Activated T-cell treated with anti-CD3 and anti-CD28 coated beads, Interleukin-2, amount 50 U/mL, for 1 hour (primary cell): ENCODE data around the gene REG4.

Experiments
- DNase-seq: peaks from one replicate; pipeline ENCODE4 v3.0.0-alpha.2; 2020

Gene REG4

DNA sequence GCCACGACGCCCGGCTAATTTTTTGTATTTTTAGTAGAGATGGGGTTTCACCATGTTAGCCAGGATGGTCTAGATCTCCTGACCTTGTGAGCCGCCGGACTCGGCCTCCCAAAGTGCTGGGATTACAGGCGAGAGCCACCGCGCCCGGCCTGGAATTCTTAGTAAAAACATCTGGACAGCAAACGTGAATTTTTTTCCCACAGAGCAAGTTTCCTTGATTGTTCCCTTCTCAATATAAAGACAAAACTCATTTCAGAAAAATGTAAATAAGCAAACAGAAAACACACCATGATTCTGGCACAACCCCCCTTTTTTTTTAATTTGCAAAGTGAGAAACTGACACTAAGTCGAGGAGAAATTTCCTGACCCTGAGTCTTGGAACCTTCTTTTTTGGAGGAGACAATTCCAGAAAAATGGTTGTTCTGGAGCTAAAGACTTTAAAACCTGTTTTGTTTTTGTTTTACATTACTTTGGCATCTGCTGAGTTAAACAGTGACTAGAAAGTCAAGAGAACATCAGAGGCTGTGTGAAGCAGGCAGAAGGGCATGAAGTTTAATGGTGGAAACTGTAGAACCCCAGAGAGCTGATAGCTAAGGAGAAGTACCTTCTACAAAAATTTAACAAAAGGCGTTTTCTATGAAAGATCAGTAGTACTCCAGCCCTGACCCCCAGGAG, 32.2 kb downstream of the REG4 start:
- no peak for DNase-seq

DNA sequence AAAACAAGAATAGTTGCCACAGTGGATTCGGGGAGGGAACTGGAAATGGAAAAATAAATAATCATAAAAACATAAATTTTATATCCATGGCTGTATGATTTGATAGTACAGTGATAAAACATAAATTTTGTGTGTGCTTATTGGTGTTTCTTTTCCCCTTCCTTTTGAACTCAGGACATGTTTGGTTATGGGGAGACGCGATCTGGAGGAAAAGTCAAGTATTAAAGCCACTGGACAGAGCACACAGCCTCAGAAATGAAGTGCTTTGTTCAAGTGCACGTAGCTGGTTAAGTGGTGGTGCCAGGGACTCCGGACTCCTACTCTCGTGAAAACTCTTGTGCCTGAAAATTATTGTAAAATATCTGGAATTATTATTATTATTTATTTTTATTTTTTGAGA, 32.9 kb downstream of the REG4 start:
- no peak for DNase-seq

DNA sequence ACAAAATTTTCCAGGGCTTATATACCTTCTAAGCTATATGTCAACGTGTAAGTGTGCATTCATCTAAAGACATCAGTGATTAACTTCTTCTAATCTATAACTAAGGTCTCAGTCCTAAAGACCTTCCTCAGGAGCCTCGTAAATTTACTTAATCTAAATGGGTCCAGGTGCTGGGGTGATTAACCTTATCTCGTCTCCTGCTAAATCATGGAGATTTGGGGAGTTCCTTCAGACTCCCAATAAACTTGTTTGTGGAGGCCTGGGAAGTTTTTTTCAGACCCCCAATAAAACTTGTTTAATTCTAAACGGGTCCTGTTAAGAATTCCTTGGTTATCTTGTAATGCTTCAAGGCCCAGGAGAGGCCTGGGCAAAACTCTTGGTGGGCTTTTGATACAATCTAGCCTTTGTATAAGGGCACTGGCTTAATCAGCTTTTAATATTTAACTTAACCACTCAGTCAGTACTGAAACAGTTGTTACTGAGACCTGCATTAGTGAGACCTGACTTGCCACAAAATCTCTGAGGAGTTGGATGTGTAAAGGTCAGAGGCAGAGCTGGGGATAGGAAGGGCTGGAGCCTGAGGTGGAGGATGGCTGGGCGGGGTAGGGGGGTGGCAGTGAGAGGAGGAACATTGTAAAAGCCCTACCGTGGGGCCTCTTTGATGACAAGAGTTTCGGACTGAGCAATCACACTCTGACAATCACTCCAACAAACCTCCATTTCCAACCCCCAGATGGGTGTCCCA, 36.3 kb downstream of the REG4 start:
- no peak for DNase-seq

DNA sequence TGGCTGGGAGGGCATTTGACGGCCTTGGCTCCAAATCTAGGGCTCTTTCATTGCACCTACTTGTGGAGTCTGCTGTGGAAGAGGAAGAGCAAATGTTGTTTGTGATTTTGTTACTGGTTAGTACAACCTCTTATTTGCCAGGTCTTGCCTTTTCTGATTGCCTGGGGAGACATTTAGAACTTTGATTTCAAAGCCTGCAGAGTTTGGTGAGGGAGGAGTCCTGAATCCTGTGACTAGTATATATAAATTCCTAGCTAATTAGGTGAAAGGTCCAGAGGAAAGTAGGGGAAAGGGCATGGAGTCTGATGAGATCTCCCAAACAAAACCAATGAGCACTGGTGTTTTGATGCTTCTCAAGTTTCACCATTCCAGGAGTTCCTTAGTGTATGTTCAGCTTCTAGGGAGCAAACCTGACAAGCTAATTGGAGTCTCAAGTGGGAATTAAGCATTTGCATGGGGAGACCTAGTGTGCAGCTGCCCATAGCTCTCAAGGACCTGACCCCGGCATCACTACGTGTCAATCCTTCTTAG, 37.5 kb downstream of the REG4 start:
- no peak for DNase-seq

DNA sequence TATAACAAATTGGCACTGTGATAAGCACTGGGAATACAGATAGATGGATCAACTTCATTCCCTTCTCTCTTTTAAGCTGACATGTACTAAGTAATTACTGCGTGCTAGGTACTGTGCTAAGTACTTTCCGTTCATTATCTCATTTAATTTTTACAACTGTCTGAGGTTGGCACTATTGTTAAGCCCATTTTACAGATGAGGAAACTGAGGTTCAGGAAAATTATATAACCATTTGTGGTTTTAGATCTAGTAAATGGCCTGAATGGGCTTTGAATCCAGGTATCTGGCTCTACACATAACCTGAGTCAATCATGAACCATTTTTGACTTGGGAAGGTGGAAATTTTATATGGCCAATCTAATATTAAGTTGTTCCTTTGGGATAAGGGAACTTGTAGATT, 39.0 kb downstream of the REG4 start:
- no peak for DNase-seq

DNA sequence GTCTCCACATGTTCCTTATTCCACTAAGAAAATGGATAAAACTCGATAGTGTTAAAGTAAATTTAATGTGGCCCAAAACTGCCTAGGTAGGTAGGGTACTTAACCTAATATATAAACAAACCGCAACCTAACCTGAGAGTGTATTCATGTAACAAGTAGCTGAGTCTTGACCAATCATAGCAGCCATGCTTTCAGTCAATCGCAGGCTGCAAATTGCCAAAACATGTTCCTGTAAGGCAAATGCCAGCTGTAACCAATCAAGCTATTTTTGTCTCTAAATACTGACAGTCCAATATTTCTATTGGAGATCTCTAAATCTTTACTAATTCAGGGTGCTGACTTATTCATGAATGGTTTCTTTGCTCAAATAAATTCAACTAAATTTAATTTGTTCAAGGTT, 39.5 kb downstream of the REG4 start:
- no peak for DNase-seq

DNA sequence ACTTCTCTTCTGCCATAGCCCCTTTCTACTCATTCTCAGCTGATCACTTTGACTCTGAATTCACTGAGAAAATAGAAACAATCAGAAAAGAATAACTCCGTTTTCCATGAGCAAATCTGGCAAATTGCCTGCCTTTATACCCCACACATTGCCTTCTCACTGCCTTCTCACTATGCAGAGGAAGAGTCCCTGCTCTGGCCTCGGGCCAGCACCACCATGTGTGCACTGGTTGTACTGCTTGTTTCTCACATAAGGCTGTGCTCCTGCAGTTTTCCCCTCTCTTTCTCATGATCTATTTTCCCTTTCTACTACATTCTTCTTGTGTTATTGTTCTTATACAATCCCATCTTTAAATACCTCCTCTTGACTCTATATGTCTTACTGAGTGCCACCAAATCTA, 40.2 kb downstream of the REG4 start:
- DNase-seq: no peak

DNA sequence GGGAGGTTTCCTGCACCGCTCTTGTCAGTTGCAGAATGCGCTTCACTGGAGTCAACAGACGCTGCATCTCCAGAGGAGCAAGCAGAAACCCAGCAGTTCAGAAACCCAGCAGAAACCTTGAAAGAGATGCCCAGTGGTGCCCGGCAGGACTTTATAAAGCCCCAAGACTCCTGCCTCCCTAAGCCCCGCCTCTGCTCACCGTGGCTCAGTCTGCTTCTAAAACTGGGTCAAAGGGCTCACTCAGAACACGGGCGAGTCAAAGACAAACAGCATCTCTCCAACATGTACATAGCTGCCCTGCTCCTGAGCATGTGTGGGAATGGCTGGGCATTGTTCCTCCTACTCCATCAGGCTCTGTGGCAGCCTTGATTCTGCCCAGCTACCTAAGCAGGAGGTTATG, 42.5 kb downstream of the REG4 start, which contains the start of gene HMGCS2:
Gene HMGCS2, minus strand, starts transcription at position 128 of the 400 bp plus-strand sequence. Its CDS starts 61 bp downstream, at position 67.
- no peak for DNase-seq

DNA sequence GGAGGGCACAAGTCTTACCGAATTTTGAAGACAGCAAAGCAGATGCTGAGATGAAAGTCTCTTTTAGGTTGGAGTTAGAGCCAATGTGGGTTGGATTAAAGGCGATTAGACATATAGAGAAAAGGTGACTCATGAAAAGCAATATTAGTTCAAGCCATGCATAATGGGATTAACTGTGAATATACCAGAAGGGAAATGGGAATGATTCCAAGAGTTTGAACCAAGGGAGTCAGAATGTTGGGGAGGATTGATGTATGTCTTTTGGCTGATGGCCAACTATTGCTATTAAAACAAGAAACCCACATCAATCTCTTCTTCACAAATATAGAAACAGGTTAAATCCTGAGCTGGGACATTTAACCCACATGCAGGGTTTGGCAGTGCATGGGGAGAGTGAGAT, 43.8 kb downstream of the REG4 start:
- no peak for DNase-seq

DNA sequence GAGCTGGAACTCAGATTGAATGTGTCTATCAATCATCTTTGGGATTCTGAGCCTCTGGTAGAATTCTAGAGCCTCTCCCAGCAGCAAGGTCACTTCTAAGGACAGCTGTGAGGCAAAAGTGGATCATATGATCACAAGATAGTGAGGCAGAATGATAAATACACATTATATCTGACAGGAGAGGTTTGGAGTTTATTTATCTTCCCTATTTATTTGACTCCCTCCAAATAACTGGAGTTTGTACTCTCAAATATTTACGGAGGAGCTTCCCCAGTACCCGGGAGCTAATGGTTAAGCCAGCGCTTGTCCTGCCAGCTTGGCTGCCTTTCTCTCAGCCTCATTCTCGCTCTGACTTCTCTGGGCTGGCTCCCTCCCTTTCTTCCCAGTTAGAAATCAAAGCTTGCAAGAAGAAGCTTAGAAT, 44.9 kb downstream of the REG4 start:
- no peak for DNase-seq

DNA sequence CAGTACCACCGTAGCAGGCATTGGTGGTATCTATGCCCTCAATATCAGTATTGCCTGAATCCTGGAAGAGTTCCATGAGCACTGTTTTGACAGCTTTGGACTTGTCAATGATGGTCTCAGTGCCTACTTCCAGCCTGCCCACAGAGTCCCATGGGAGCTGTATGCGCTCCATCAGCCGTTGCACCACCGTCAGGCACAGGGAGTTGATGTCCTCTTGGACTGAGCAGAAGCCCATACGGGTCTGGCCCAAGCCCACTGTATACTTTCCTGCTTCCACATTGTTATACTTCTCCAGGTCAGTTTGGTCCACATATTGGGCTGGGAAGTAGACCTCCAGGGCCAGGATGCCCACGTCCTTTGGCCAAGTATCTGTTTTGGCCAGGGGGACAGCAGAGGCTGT, 47.0 kb downstream of the REG4 start:
- DNase-seq: no peak

DNA sequence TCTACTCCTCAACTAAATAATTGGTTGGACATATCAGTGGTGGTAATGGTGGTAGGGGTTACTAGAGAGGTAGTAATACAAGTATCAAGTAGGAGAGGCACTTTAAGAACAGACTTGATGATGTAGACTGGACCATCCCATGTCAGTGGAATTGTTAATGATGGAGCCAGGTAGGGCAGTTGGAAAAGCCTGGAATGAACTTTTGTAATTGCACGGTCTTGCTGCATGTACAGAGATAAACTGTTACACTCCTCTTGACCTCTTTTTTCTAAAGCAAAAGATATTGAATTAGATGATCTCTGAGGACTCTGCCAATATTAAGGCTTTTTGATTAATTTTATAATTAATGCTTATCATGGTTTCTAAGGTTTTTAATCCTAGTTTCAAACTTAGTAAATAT, 48.3 kb downstream of the REG4 start:
- no peak for DNase-seq

DNA sequence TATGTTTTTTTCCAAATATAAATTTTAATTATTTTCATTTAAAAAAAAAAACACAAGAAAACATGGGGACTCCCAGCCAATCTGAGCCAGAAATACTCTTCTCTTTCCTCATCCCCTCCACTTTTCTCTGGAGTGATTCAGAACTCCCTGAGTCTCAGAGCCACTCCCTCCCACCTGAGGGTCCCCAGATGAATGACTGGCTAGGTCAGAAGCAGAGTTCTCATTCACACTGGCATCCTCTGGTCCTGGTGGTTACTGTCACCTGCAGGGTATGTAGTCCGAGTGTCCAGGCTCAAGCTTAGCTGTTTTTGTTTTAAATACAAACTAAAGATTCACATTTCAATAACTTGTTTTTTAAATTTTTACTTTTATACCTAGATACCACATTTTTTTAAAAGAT, 48.9 kb downstream of the REG4 start:
- no peak for DNase-seq

DNA sequence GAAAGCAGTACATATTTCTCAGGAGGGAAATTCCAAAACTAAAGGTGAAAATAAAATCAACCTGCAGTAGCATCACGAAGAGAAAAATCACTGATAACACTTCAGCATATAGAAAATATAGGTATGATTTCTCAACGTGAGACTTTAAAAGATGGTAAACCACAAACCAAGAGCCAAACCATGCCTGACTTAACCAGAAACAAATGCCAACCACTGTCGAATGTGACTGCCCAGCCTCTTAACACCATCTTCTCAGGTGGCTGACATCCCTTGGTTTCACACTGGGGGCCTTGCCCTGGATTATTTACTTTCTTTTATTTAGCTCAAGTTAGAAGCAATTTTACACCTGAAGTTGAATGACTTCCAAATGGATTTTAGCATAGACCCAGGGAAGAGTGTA, 52.7 kb downstream of the REG4 start:
- DNase-seq: no peak

DNA sequence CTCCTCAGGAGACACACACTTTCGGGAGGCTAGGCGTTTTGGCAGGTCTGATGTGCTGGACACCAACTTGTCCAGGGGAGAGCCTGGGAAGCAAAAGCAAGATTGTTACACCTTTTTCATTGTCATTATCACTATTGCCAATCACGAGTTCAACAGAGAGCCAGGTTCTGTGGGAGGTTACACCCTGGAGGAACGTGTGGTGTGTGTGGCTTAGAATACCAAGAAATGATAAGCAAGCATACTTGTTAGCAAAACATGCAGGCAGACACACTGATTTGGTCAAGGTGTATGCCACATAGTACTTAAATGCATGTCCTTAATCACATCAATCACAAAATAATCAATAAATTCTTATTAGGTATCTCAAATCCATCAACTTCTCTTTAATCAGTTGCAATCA, 58.7 kb downstream of the REG4 start:
- DNase-seq: no peak

DNA sequence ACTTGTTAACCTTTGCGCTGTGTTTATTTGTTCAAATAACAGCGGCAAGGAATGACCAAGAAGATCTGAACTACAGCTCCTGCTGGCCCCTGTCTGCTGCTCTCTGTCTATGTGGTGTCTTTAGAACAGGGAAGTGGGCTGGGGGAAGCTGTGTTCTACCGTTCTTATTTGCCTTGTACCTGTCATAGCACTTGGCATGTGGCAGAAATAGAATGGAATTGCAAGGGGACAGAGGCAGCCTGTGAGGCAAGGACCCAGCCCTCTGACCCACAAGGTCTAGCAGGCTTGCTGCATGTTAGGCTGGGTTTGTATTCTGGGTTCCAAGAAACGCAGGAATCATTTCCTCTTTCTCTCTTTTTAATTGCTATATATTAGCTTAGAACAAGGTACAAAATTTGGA, 63.2 kb downstream of the REG4 start:
- DNase-seq: no peak

DNA sequence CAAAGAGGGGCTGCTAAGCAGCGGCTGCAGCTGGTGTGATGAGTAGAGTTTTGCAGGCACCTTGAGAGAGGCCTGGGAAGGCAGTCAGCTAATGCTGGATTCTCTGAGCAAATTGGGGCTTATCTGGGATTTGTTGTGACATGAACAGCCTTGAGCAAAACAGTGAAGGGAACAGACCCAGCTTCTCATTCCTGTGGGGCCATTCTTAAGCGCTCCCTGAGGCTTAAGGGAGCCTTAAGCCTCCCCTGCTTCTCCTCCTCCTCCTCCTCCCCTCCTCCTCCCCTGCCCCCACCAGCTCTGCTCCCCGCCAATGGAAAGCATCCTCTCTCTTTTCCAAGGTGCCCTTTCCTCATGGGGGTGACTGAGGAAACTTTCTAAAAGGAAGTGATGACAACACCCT, 63.8 kb downstream of the REG4 start:
- DNase-seq: no peak

DNA sequence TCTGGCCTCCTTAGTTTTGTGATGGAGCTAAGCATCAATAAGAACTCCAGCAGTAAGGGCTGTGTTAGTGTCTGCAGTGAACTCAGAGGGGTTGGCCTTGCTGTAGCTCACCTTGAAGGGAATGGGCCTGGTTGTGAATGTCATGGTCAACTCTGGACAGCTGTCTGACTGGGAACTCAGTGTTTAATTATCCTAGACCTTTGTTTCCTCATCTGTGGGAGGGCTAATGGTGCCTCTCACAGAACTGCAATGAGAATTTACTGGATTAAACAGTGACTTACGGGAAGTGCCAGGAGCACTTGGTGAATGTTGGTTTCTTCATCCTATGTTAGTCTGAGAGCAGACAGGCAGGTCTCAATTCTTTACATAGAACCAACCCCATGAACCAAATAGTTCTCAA, 66.2 kb downstream of the REG4 start:
- no peak for DNase-seq

DNA sequence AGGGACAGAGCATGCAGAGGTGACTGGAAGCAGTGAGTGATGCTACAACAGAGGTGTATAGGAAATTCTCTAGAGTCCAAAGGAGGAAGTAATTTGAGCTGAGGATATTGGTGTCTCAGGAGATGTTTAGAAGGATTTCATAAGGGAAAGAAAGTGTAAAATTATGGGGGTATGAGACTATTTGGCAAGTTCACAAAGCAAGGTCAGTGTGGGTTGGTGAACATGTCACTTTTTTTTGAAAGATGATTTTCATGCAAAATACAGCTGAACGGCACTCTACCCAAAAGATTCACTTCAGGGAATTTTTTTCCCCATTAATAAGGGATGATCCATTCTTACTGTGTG, 66.7 kb downstream of the REG4 start:
- DNase-seq: no peak
